ENCODE data around the gene TBC1D8. TPM values are rescaled to one million over a fixed set of nuclear protein-coding genes. Genes with fewer than 3 reads are reported as not detected.

The TBC1D8 gene
- total RNA-seq, 4 donors from 2014 or later = 16.7 to 44.0 (median 19.7) TPM

DNA sequence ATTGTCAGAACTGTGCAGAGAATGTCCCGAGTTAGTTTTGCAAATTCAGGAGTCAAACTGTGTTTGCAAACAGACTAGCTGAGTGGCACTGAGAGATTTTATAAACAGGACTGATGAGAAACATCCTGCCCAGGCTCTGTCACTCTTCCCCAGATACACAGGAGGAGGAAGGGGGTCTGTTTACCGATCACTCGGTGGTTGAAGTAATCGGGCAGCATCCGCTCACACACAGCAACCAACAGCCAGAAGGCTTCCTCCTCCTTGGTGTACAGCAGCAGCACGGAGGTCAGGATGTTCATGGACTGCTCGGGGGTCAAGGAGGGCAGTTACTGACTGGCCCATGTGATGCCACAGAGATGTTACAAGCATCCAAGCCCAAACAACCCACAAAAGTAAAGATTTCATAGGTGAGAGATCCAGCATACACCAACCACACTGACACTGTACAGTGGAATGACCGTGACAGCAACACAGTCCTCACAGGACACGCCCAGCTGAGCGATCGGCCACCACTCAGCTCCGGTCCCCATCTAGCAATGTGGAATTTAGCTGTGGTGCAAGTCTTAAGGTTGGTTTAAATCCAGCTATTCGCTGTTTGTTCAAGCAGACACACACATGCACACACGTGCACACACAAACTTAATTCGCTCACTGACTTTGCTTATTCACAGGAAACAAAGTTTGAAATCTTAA, 119.0 kb downstream of the TBC1D8 start:
- Histone ChIP-seq H3K27ac (no peak overlapping the region), H3K27me3 (no peaks in the 10 kb centered on the region), H3K4me3 (no peak overlapping the region), H3K36me3 (no peaks in the 10 kb centered on the region), H3K4me1 (no peaks in the 10 kb centered on the region), H3K9me3 (no peaks in the 10 kb centered on the region)
- intact Hi-C loops (cut with DNase I; ENCODE audit: low total_unique reads) = loop anchor here (10.0 kb wide), 1 partner anchor 123 kb away; the partner anchor contains the start of gene TBC1D8
- DNase-seq = no peak
- TF ChIP-seq, protein P1, sequence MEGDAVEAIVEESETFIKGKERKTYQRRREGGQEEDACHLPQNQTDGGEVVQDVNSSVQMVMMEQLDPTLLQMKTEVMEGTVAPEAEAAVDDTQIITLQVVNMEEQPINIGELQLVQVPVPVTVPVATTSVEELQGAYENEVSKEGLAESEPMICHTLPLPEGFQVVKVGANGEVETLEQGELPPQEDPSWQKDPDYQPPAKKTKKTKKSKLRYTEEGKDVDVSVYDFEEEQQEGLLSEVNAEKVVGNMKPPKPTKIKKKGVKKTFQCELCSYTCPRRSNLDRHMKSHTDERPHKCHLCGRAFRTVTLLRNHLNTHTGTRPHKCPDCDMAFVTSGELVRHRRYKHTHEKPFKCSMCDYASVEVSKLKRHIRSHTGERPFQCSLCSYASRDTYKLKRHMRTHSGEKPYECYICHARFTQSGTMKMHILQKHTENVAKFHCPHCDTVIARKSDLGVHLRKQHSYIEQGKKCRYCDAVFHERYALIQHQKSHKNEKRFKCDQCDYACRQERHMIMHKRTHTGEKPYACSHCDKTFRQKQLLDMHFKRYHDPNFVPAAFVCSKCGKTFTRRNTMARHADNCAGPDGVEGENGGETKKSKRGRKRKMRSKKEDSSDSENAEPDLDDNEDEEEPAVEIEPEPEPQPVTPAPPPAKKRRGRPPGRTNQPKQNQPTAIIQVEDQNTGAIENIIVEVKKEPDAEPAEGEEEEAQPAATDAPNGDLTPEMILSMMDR (IDR thresholded peaks at IDR 0.05) = no peak

- intact Hi-C loops (cut with DNase I; ENCODE audit: low total_unique reads) = loop anchor here (10.0 kb wide), 1 partner anchor 124 kb away; the partner anchor contains the start of gene TBC1D8
- DNase-seq = no peak
- H3K36me3 ChIP-seq = no peaks in the 10 kb centered on the region
- TF ChIP-seq POLR2A (IDR thresholded peaks at IDR 0.05) = no peak
- TF ChIP-seq, protein P1 (IDR thresholded peaks at IDR 0.05) = no peak
- H3K27me3 ChIP-seq = no peaks in the 10 kb centered on the region
- no peaks in the 10 kb centered on the region for H3K4me1 ChIP-seq
- no peaks in the 10 kb centered on the region for H3K9me3 ChIP-seq
- no peak overlapping the region for H3K4me3 ChIP-seq
- no peak overlapping the region for H3K27ac ChIP-seq
Measured at GRCh38 chr2:101030866-101031554, 120.2 kb downstream of the TBC1D8 start.

- Histone ChIP-seq H3K4me1 (no peaks in the 10 kb centered on the region), H3K4me3 (no peak overlapping the region), H3K27ac (no peak overlapping the region), H3K9me3 (no peaks in the 10 kb centered on the region), H3K36me3 (no peaks in the 10 kb centered on the region), H3K27me3 (no peaks in the 10 kb centered on the region)
- DNase-seq = no peak
- TF ChIP-seq, protein P1 (IDR thresholded peaks at IDR 0.05) = no peak
- no peak for TF ChIP-seq POLR2A (IDR thresholded peaks at IDR 0.05)
- intact Hi-C loops (cut with DNase I; ENCODE audit: low total_unique reads) = no loop called here
Measured at GRCh38 chr2:101027852-101028251, 123.3 kb downstream of the TBC1D8 start.

GRCh38 chr2:101026923-101027469, 124.2 kb downstream of the TBC1D8 start:
- DNase-seq = no peak
- Histone ChIP-seq H3K27ac (no peak overlapping the region), H3K27me3 (no peaks in the 10 kb centered on the region), H3K36me3 (no peaks in the 10 kb centered on the region), H3K4me1 (no peaks in the 10 kb centered on the region), H3K9me3 (no peaks in the 10 kb centered on the region), H3K4me3 (no peak overlapping the region)
- intact Hi-C loops (cut with DNase I; ENCODE audit: low total_unique reads) = no loop called here
- TF ChIP-seq, protein P1 (IDR thresholded peaks at IDR 0.05) = no peak
- no peak for TF ChIP-seq POLR2A (IDR thresholded peaks at IDR 0.05)

DNA sequence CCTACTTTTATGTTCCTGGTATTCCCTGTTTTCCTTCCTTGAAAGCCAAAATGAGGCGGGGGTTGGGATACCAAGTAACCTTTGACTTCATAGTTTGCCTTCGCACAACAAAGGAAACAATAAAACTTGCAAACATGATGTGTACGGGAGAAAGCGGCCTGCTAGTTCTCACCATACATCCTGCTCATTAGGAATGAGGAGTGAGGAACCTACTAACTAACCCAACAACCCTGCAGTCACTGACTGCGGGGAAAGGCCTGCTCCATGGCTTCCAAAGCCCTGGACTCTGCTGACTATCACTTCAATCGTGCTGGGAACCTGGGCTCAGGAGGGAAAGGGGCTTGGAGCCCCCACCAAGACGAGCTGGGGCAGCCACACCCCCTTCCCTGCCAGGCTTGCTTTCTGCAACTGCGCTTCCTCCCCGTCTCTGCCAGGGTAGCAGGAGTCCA, 124.9 kb downstream of the TBC1D8 start:
- no peak for DNase-seq
- TF ChIP-seq, protein P1 (IDR thresholded peaks at IDR 0.05) = no peak
- TF ChIP-seq POLR2A (IDR thresholded peaks at IDR 0.05) = no peak
- Histone ChIP-seq H3K4me3 (no peak overlapping the region), H3K4me1 (no peaks in the 10 kb centered on the region), H3K9me3 (no peaks in the 10 kb centered on the region), H3K27ac (no peak overlapping the region), H3K36me3 (no peaks in the 10 kb centered on the region), H3K27me3 (no peaks in the 10 kb centered on the region)
- intact Hi-C loops (cut with DNase I; ENCODE audit: low total_unique reads) = no loop called here
